Nephron (organoid): ENCODE data around the gene MAN2A1.

Experiments used
- H3K27ac Mint-ChIP-seq, 3 experiments: 2 replicates each; pipeline ENCODE4 v1.8.0; 2020; ENCODE audit warnings: mixed read lengths in 3 of 3, mild to moderate bottlenecking in 2 of 3, moderate library complexity in 1 of 3
- H3K27me3 Mint-ChIP-seq: 2 replicates; pipeline ENCODE4 v1.8.0; 2021; ENCODE audit warnings: low read depth, mild to moderate bottlenecking, moderate library complexity, mixed read lengths
- H3K36me3 Mint-ChIP-seq: 2 replicates; pipeline ENCODE4 v1.8.0; 2020; ENCODE audit warnings: low read depth, mixed read lengths
- H3K4me1 Mint-ChIP-seq: 2 replicates; pipeline ENCODE4 v1.8.0; 2020; ENCODE audit warnings: mixed read lengths
- H3K4me3 Mint-ChIP-seq, 3 experiments: 2 replicates each; pipeline ENCODE4 v1.8.0; 2020; ENCODE audit warnings: mild to moderate bottlenecking in 3 of 3, mixed read lengths in 3 of 3, moderate library complexity in 2 of 3
- H3K9me3 Mint-ChIP-seq: 2 replicates; pipeline ENCODE4 v1.8.0; 2020; ENCODE audit warnings: mixed read lengths
- TF ChIP-seq, protein P1 (sequence below), 3 experiments: fragments of 200-600 bp; sonication (generic); IDR thresholded peaks; one replicate each; pipeline ENCODE4 v1.5.0; 2021; ENCODE audit warnings: antibody characterized with exemption in 3 of 3; ENCODE audit not compliant: unreplicated experiment in 3 of 3

Gene MAN2A1

DNA sequence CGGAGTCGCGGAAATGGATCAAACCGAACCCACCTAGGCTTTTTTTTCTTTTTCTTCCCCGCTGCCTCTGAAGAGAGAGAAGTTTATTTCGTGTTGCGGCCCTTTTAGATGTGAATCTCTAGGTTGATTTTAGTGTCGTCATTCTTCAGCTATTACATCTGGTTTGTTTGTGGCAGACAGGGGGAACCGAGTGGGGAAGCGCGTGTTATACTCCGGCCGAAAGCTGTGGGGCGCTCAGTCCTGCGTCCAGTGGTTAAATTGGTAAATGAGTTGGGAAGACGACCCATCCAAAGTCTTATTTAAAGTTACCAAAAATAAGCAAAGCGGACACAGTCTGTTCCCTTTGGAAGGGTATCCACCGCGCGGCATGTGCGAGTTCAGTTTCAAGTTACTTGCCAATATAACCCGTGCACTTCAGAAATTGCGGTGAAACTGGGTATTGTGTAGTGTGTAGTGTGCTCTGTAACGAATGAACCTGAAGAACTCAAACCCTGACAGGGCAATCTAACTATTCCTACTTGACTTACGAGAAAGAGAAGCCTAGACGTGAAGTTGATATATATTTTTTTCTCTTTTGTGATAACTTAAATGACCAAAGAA, 1.3 kb downstream of the MAN2A1 start:
- Mint-ChIP-seq H3K27me3 (no peaks in the 10 kb centered on the region), H3K36me3 (peaks cover 4% of the 10 kb centered on the region), H3K9me3 (peaks cover 20% of the 10 kb centered on the region), H3K4me3 (peak overlapping the region; percentile 90 to 94 (median 93)), H3K4me1 (peaks cover 48% of the 10 kb centered on the region), H3K27ac (peak overlapping the region; percentile 69 to 90 (median 89))
- TF ChIP-seq, protein P1, sequence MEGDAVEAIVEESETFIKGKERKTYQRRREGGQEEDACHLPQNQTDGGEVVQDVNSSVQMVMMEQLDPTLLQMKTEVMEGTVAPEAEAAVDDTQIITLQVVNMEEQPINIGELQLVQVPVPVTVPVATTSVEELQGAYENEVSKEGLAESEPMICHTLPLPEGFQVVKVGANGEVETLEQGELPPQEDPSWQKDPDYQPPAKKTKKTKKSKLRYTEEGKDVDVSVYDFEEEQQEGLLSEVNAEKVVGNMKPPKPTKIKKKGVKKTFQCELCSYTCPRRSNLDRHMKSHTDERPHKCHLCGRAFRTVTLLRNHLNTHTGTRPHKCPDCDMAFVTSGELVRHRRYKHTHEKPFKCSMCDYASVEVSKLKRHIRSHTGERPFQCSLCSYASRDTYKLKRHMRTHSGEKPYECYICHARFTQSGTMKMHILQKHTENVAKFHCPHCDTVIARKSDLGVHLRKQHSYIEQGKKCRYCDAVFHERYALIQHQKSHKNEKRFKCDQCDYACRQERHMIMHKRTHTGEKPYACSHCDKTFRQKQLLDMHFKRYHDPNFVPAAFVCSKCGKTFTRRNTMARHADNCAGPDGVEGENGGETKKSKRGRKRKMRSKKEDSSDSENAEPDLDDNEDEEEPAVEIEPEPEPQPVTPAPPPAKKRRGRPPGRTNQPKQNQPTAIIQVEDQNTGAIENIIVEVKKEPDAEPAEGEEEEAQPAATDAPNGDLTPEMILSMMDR (IDR thresholded peaks at IDR 0.05; ENCODE audit: unreplicated experiment in 3 of 3), result peak; percentile 68 to 70 (median 69)

DNA sequence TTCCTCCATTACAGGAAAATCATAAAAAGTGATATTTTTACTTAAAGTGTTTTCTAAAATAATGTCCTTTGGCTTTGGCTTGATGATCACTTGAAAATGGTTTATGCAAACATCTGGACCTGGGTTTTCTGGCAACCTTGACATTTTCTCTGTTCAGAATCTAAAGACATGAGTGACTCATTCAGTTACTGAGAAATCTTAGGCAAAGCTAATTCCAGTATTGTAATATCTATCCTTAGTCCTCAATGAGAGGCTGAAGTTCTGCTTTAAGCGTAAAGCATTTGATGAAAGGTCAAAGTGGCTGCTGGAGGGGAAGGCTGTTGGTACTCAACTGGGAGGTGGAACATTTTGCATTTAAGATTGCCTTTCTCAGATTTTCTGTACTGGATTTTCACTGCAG, 2.3 kb downstream of the MAN2A1 start:
- no peaks in the 10 kb centered on the region for H3K27me3 Mint-ChIP-seq

DNA sequence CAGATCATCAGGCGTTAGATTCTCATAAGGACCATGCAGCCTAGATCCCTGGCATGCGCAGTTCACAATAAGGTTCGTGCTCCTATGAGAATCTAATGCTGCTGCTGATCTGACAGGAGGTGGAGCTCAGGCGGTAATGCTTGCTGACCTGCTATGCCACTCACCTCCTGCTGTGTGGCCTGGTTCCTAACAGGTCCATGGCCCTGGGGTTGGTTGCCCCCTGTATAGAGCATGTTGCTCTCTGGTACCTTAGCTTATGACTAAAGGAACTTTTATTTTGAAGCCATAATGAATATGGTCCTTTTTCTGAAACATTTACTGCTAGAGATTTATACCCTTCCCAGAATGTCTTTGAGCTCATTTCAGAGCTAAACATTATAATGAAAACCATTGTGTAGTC, 3.1 kb downstream of the MAN2A1 start:
- Mint-ChIP-seq H3K27me3 (no peaks in the 10 kb centered on the region), H3K4me3 (peak overlapping the region; percentile 90 to 94 (median 93)), H3K36me3 (peaks cover 8% of the 10 kb centered on the region), H3K4me1 (peaks cover 64% of the 10 kb centered on the region), H3K9me3 (peaks cover 11% of the 10 kb centered on the region), H3K27ac (peak overlapping the region in 2 of 3 experiments; percentile 21 to 69)
- TF ChIP-seq, protein P1 (IDR thresholded peaks at IDR 0.05; ENCODE audit: unreplicated experiment in 3 of 3), result no peak

More for the DNA sequence above, 2.3 kb downstream of the MAN2A1 start:
- H3K36me3 Mint-ChIP-seq, result peaks cover 8% of the 10 kb centered on the region
- H3K27ac Mint-ChIP-seq, result peak overlapping the region in 2 of 3 experiments; percentile 69 to 90
- peaks cover 16% of the 10 kb centered on the region for H3K9me3 Mint-ChIP-seq
- H3K4me3 Mint-ChIP-seq, result peak overlapping the region; percentile 90 to 94 (median 93)
- peaks cover 56% of the 10 kb centered on the region for H3K4me1 Mint-ChIP-seq
- TF ChIP-seq, protein P1 (IDR thresholded peaks at IDR 0.05; ENCODE audit: unreplicated experiment in 3 of 3), result no peak

DNA sequence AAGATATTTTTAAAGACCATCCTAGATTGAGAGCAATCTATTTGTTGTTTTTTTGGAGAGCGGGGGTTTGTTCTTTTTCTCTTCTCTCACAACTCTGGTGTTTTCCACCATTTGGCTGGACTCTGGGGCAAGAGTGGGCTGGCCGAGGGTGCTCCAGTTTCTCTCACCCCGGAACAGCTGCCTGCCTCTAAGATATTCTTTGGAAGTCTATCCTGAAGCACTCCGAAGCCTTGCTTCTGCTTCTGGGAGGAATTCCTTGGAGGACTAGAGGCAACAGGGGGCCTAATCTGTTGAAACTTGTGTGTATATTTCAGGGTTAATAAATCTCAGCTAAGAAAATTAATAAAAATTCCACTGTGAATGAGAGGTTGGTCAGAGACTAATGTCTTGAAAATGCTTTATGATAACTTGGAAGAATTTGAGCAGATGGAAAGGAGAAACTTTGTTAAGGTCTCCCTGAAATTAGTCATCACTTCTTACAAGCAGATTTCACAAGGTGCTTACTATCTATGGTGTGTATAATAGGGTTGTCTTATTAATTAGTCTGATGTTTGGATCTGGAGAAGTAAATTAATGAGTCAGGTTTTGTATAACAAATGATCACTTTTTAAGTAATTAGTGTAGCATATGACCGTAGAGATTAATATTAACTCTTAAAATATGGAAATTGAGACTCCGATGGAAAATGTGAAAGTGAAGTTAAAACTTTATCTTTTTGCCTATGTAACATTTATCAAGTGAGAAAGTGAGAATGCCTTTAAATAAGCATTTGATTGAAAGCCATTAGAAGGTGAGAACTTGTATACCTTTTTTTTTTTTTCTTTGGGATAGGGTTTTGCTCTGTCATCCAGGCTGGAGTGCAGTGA, 4.0 kb downstream of the MAN2A1 start:
- Mint-ChIP-seq H3K4me1 (peaks cover 68% of the 10 kb centered on the region), H3K27me3 (no peaks in the 10 kb centered on the region), H3K4me3 (peak overlapping the region; percentile 21 to 94 (median 90)), H3K9me3 (peaks cover 3% of the 10 kb centered on the region), H3K36me3 (peaks cover 5% of the 10 kb centered on the region), H3K27ac (peak overlapping the region; percentile 32 to 69 (median 63))
- TF ChIP-seq, protein P1 (IDR thresholded peaks at IDR 0.05; ENCODE audit: unreplicated experiment in 3 of 3), result no peak

DNA sequence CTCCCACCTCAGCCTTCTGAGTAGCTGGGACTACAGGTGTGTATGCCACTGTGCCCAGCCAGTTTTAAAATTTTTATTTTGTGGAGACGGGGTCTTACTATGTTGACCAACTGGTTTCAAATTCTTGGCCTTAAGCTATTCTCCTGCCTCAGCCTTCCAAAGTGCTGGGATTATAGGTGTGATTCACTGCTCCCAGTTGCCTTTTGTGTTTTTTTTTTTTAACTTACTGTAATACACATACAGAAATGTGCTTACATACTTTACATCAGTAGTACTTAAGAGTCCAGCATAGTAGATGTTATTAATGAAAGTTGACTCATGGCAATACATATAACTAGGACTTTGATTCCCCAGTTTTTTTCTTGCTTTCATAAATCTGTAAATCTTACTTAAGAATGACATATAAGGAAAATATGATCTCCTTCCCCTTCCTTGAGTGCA, 4.7 kb downstream of the MAN2A1 start:
- Mint-ChIP-seq H3K4me1 (peaks cover 72% of the 10 kb centered on the region), H3K27me3 (no peaks in the 10 kb centered on the region), H3K27ac (peak overlapping the region in 2 of 3 experiments; percentile 2 to 6), H3K36me3 (peaks cover 12% of the 10 kb centered on the region), H3K9me3 (no peaks in the 10 kb centered on the region), H3K4me3 (peak overlapping the region in 2 of 3 experiments; percentile 0 to 40)
- TF ChIP-seq, protein P1 (IDR thresholded peaks at IDR 0.05; ENCODE audit: unreplicated experiment in 3 of 3), result no peak
